Endodermal cell (in vitro differentiated cells): ENCODE results near the gene MTA3. TPM values are rescaled to one million over a fixed set of nuclear protein-coding genes. Genes with fewer than 3 reads are reported as not detected.

Experiments
- DNase-seq: peaks from one replicate; pipeline ENCODE4 v3.0.0-alpha.2; 2017
- H3K27ac ChIP-seq: 2 replicates; pipeline ENCODE4 v1.5.1; 2013; ENCODE audit warnings: mild to moderate bottlenecking, low read depth, low read length, moderate library complexity
- H3K27me3 ChIP-seq: 2 replicates; pipeline ENCODE4 v1.6.1; 2013; ENCODE audit warnings: mild to moderate bottlenecking, low read length, moderate library complexity; ENCODE audit not compliant: insufficient read depth, control insufficient read depth, poor library complexity, severe bottlenecking
- H3K36me3 ChIP-seq: 2 replicates; pipeline ENCODE4 v1.7.0; 2013; ENCODE audit warnings: mild to moderate bottlenecking, low read length, moderate library complexity; ENCODE audit not compliant: control insufficient read depth, insufficient read depth
- H3K4me1 ChIP-seq: one replicate; pipeline ENCODE4 v1.7.0; 2013; ENCODE audit warnings: low read length; ENCODE audit not compliant: control insufficient read depth, insufficient read depth
- H3K4me3 ChIP-seq: 2 replicates; pipeline ENCODE4 v1.5.1; 2013; ENCODE audit warnings: mild to moderate bottlenecking, low read length, moderate library complexity
- H3K9ac ChIP-seq: 2 replicates; pipeline ENCODE4 v1.6.1; 2013; ENCODE audit warnings: mild to moderate bottlenecking, low read length, moderate library complexity; ENCODE audit not compliant: poor library complexity, severe bottlenecking; ENCODE audit errors: extremely low read depth
- H3K9me3 ChIP-seq: 2 replicates; pipeline ENCODE4 v1.6.1; 2013; ENCODE audit warnings: mild to moderate bottlenecking, low read length, moderate library complexity; ENCODE audit not compliant: control insufficient read depth
- H3K27ac Mint-ChIP-seq: 2 replicates; pipeline ENCODE4 v1.8.0; 2020; ENCODE audit warnings: mixed read lengths
- H3K27me3 Mint-ChIP-seq: 2 replicates; pipeline ENCODE4 v1.8.0; 2021; ENCODE audit warnings: mild to moderate bottlenecking, mixed read lengths; ENCODE audit not compliant: insufficient read depth
- H3K36me3 Mint-ChIP-seq: 2 replicates; pipeline ENCODE4 v1.8.0; 2020; ENCODE audit warnings: low read depth, mixed read lengths
- H3K4me1 Mint-ChIP-seq: 2 replicates; pipeline ENCODE4 v1.8.0; 2020; ENCODE audit warnings: mixed read lengths
- H3K4me3 Mint-ChIP-seq: 2 replicates; pipeline ENCODE4 v1.8.0; 2020; ENCODE audit warnings: mild to moderate bottlenecking, moderate library complexity, mixed read lengths
- H3K9me3 Mint-ChIP-seq: 2 replicates; pipeline ENCODE4 v1.8.0; 2020; ENCODE audit warnings: mild to moderate bottlenecking, mixed read lengths
- CTCF ChIP-seq: fragments of 200-600 bp; sonication (generic); conservative IDR thresholded peaks from 2 replicates; pipeline ENCODE4 v1.5.0; 2021; ENCODE audit warnings: antibody characterized with exemption, mild to moderate bottlenecking
- WGBS, 2 experiments: methylation state at CpG; one replicate each; pipeline versions ENCODE4 v1.1.5 to v1.1.7; 2013; ENCODE audit warnings: missing lambda C conversion rate in 2 of 2, mixed read lengths in 1 of 2; ENCODE audit not compliant: insufficient coverage in 1 of 2, insufficient read length in 1 of 2; 5-methylcytosine and 5-hydroxymethylcytosine counted together
- total RNA-seq, 2 donors: library from RNA; stranded (reverse); fragmentation: NEBNext Ultra II Directional in 1 of 2; extraction: Animal tissue kit (Norgen Biotek cat#: 25700) in 1 of 2; gene quantifications; 2 replicates in 1 of 2; 3 replicates in 1 of 2; pipeline ENCODE4 v1.2.1, GENCODE V29; 2021

Gene MTA3
- total RNA-seq, 2 donors from 2014 or later = 138 to 154 TPM

GRCh38 chr2:42800461-42800962 lies 232.1 kb downstream of the MTA3 start:
- no peak overlapping the region for H3K27ac ChIP-seq

DNA sequence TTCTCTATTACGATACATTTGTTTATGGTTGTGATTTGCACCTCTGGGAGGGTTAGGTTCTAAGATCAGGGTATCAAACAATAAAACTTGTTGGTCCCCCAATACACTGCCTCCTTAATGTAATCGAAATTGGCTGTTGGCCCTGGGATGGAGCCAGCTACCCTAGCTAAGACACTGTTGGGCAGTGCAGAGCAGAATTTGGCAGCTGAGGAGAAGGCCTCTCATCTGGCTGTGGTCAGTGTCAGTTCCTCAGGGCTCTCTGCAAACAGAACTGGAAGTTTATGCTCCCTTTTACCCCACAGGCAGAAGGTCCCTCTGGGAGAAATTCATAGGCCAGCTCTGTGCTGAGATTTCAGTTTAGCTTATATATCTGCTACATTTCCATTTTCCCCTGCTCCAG lies 232.5 kb downstream of the MTA3 start:
- H3K4me3 ChIP-seq = no peak overlapping the region
- no peak overlapping the region for H3K27ac Mint-ChIP-seq
- H3K9me3 ChIP-seq = peaks cover 10% of the 10 kb centered on the region
- H3K4me1 ChIP-seq = no peaks in the 10 kb centered on the region
- no peak overlapping the region for H3K9ac ChIP-seq
- no peaks in the 10 kb centered on the region for H3K4me1 Mint-ChIP-seq
- peaks cover 37% of the 10 kb centered on the region for H3K27me3 Mint-ChIP-seq
- 75 to 88% methylated on average over 1 to 2 of the region's 2 CpGs for WGBS, 2 experiments
- peaks cover 4% of the 10 kb centered on the region for H3K9me3 Mint-ChIP-seq
- no peaks in the 10 kb centered on the region for H3K36me3 ChIP-seq
- no peak for DNase-seq
- H3K4me3 Mint-ChIP-seq = no peak overlapping the region
- peaks cover 50% of the 10 kb centered on the region for H3K27me3 ChIP-seq
- peaks cover 4% of the 10 kb centered on the region for H3K36me3 Mint-ChIP-seq
- H3K27ac ChIP-seq = no peak overlapping the region
- no peak for TF ChIP-seq CTCF

More at GRCh38 chr2:42800461-42800962, 232.1 kb downstream of the MTA3 start:
- WGBS, 2 experiments = 92 to 95% methylated on average over 3 to 4 of the region's 4 CpGs
- no peak for TF ChIP-seq CTCF
- Mint-ChIP-seq H3K27ac (no peak overlapping the region), H3K4me3 (no peak overlapping the region), H3K27me3 (peaks cover 36% of the 10 kb centered on the region), H3K36me3 (peaks cover 4% of the 10 kb centered on the region), H3K9me3 (peaks cover 4% of the 10 kb centered on the region), H3K4me1 (no peaks in the 10 kb centered on the region)
- Histone ChIP-seq H3K9ac (no peak overlapping the region), H3K27me3 (peaks cover 50% of the 10 kb centered on the region), H3K4me3 (no peak overlapping the region), H3K9me3 (peaks cover 10% of the 10 kb centered on the region), H3K4me1 (no peaks in the 10 kb centered on the region), H3K36me3 (no peaks in the 10 kb centered on the region)
- no peak for DNase-seq

- H3K36me3 ChIP-seq = no peaks in the 10 kb centered on the region
- Mint-ChIP-seq H3K27ac (no peak overlapping the region), H3K9me3 (peaks cover 4% of the 10 kb centered on the region), H3K36me3 (peaks cover 4% of the 10 kb centered on the region), H3K27me3 (peaks cover 37% of the 10 kb centered on the region), H3K4me1 (no peaks in the 10 kb centered on the region), H3K4me3 (no peak overlapping the region)
- no peaks in the 10 kb centered on the region for H3K4me1 ChIP-seq
- 85 to 91% methylated on average over 3 to 4 of the region's 4 CpGs for WGBS, 2 experiments
- DNase-seq = no peak
- no peak overlapping the region for H3K9ac ChIP-seq
- TF ChIP-seq CTCF = no peak
- H3K4me3 ChIP-seq = no peak overlapping the region
- H3K9me3 ChIP-seq = peaks cover 10% of the 10 kb centered on the region
- H3K27me3 ChIP-seq = peaks cover 50% of the 10 kb centered on the region
- H3K27ac ChIP-seq = no peak overlapping the region
These were observed 232.9 kb downstream of the MTA3 start for GRCh38 chr2:42801381-42801780.
